ENCODE results near the gene CNTNAP2.

DNA sequence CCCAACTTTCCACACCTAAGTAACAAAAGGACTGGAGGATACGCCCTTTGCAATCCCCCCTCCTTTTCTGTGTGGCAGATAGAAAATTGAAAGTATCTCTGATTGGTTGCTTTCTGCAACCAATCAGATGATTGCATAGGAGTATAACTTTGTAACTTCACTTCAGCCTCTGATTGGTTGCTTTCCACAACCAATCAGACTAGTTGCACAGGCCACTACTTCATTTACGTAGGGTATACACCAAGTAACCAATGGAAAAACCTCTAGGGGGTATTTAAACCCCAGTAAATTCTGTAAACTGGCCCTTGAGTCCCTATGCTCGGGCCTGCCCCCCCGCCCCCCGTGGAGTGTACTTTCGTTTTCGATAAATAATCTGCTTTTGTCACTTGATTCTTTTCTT is 1080.4 kb downstream of the CNTNAP2 start:
- TF ChIP-seq, protein P1, sequence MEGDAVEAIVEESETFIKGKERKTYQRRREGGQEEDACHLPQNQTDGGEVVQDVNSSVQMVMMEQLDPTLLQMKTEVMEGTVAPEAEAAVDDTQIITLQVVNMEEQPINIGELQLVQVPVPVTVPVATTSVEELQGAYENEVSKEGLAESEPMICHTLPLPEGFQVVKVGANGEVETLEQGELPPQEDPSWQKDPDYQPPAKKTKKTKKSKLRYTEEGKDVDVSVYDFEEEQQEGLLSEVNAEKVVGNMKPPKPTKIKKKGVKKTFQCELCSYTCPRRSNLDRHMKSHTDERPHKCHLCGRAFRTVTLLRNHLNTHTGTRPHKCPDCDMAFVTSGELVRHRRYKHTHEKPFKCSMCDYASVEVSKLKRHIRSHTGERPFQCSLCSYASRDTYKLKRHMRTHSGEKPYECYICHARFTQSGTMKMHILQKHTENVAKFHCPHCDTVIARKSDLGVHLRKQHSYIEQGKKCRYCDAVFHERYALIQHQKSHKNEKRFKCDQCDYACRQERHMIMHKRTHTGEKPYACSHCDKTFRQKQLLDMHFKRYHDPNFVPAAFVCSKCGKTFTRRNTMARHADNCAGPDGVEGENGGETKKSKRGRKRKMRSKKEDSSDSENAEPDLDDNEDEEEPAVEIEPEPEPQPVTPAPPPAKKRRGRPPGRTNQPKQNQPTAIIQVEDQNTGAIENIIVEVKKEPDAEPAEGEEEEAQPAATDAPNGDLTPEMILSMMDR (conservative IDR thresholded peaks at IDR 0.05), result no peak
- no peak for TF ChIP-seq ZFX (IDR thresholded peaks at IDR 0.05)

Data from C4-2B (cell line).